COR-L47 (cell line): ENCODE measurements around the gene CENPN.

Experiments used
- DNase-seq: peaks from one replicate; lab custom pipeline; 2025; lab: John Stamatoyannopoulos, UW

Gene CENPN

GRCh38 chr16:80991792-80992430, 15.1 kb upstream of the CENPN start:
- DNase-seq: no peak

- no peak for DNase-seq
Observed at GRCh38 chr16:80992676-80993293, 14.2 kb upstream of the CENPN start.

- no peak for DNase-seq
Observed at GRCh38 chr16:80993307-80993706, 13.7 kb upstream of the CENPN start.

GRCh38 chr16:80993834-80994233, 13.2 kb upstream of the CENPN start:
- DNase-seq: no peak

- no peak for DNase-seq
Observed at GRCh38 chr16:80994451-80994850, 12.6 kb upstream of the CENPN start.

GRCh38 chr16:80996688-80997138, 10.3 kb upstream of the CENPN start:
- DNase-seq: no peak

- DNase-seq: no peak
Observed at GRCh38 chr16:80997139-80997798, 9.7 kb upstream of the CENPN start.

GRCh38 chr16:80997964-80998620, 8.9 kb upstream of the CENPN start:
- no peak for DNase-seq

- DNase-seq: no peak
Observed at GRCh38 chr16:81000873-81001272, 6.1 kb upstream of the CENPN start.

GRCh38 chr16:81001330-81001729, 5.7 kb upstream of the CENPN start:
- DNase-seq: no peak

- DNase-seq: no peak
Observed at GRCh38 chr16:81003064-81003463, 4.0 kb upstream of the CENPN start.

GRCh38 chr16:81003610-81004460, 3.2 kb upstream of the CENPN start:
- no peak for DNase-seq

- DNase-seq: peak; percentile 52
Observed at GRCh38 chr16:81004646-81005353, 2.2 kb upstream of the CENPN start.

- no peak for DNase-seq
Observed at GRCh38 chr16:81005610-81006161, 1.3 kb upstream of the CENPN start.

- DNase-seq: peak; percentile 46
Observed at GRCh38 chr16:81006211-81006812, 702 bp upstream of the CENPN start.

GRCh38 chr16:81008505-81008789, 1.4 kb downstream of the CENPN start:
- DNase-seq: no peak

- DNase-seq: no peak
Observed at GRCh38 chr16:81012974-81013373, 6.0 kb downstream of the CENPN start.

- no peak for DNase-seq
Observed at GRCh38 chr16:81014672-81015071, 7.7 kb downstream of the CENPN start.

GRCh38 chr16:81018496-81018895, 11.5 kb downstream of the CENPN start:
- DNase-seq: no peak

- no peak for DNase-seq
Observed at GRCh38 chr16:81026429-81026828, 19.4 kb downstream of the CENPN start.
